Effector CD4-positive, alpha-beta T cell (primary cell): ENCODE results near the gene ASB12. TPM values are rescaled to one million over a fixed set of nuclear protein-coding genes. Genes with fewer than 3 reads are reported as not detected.
"Not testable (repeated sequence)": the region's sequence is repeated elsewhere in the genome, so short reads cannot be mapped to it uniquely, and the experiment has no call there.

Experiments used
- DNase-seq: peaks from one replicate; pipeline ENCODE4 v3.0.0-alpha.2; 2020
- total RNA-seq: gene quantifications from one replicate; lab custom pipeline; 2026; lab: John Stamatoyannopoulos, UW

Gene ASB12, protein sequence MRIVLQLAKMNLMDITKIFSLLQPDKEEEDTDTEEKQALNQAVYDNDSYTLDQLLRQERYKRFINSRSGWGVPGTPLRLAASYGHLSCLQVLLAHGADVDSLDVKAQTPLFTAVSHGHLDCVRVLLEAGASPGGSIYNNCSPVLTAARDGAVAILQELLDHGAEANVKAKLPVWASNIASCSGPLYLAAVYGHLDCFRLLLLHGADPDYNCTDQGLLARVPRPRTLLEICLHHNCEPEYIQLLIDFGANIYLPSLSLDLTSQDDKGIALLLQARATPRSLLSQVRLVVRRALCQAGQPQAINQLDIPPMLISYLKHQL
- not detected for total RNA-seq

- no peak for DNase-seq
Observed at GRCh38 chrX:64230123-64230970, at the start of gene ASB12. ASB12 (minus strand) TSS chrX:64230607; CDS start chrX:64225650, 4,957 bp downstream.

- no peak for DNase-seq
Observed at GRCh38 chrX:64265265-64265664, 34.9 kb upstream of the ASB12 start.

- DNase-seq: no peak
Observed at GRCh38 chrX:64229154-64229553, 1.3 kb downstream of the ASB12 start.

DNA sequence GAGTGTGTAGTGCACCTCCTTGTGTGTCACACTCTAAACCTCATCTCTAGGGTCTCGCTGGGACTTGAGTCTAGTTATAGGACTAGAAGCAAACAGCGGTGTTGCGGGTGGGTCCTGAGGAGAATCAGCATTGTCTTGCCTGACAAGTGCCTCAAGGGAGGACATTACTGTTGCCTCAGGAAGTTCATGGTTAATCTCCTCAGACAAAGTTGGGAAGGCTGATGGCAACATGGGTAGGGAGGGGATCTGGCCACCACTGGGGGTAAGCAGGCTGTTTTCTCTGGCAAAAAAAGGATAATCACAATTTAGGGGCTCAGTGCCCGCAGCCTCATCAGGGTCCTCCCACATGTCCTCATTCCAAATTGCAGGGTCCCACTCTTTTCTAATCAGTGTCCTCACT, 12.4 kb downstream of the ASB12 start:
- DNase-seq: no peak

- not testable (repeated sequence) for DNase-seq
Observed at GRCh38 chrX:64213989-64214388, 16.4 kb downstream of the ASB12 start.

DNA sequence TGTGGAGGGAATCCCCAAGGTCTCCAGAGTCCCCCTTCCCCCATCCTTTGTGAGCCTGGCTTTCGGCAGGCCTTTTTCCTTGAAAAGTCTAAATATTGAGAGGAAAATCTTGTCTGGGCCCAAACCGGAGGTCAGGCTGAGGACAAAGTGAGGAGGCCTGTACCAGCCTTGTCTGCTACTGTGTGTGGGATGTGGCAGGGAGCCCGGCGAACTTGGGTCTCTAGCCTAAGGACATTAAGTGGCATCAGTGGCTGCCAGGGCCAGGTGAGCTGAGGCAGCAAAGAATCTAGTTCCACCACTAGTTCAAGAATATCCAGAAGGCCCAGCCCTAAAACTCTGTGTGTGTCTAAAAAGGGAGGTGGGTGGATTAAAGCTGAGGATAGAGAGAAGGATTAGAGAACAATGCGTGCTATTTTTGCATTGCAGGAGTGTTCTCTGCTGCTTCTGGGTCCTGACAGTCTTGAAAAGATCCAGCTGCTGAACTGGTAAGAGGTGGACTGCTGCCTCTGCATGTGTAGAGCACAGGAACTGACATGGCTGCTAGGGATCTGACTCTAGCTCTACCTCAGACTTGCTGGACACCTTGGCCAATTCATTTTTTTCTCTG, 23.7 kb downstream of the ASB12 start:
- no peak for DNase-seq

DNA sequence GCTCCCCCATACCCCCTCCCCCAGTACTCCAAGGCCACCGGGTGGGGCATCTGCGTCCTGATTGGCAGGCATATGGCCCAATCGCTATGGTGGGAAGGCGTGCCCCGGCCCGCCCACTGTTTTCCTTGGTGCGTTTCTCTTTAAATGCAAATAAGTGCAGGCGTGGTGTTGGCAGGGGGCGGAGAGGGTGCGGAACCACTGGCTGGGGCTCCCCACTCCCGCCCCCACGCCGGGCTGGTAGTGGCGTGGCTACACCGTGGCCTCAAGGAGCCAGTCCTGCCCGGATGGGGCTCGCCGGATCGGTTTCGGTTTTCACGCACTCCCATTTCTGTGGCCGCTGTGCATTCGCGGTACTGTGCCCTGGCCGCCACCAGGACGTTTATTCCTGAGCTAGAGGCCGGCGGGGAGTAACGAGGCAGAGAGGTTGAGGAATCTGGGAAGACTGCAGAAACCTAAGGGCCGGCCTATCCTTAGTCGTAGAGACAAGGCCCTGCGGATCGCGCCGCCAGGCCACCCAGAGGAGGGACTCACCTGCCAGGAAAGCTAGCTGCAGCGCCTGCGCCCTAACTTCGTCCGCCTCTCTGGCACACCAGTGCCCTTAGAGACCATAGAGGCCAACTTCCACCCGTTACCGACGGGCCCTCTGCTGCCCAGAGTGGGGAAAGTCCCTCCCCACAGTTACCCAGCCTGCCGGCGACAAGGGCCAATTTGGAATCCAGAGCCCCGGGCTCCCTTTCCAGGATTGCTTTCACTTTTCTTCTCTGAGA, 24.5 kb downstream of the ASB12 start:
- peak; percentile 79 for DNase-seq

GRCh38 chrX:64205441-64205734, 25.0 kb downstream of the ASB12 start, which contains the start of gene AMER1:
AMER1 (minus strand) TSS chrX:64205708; CDS start chrX:64193286, 12,422 bp downstream.
- DNase-seq: no peak

DNA sequence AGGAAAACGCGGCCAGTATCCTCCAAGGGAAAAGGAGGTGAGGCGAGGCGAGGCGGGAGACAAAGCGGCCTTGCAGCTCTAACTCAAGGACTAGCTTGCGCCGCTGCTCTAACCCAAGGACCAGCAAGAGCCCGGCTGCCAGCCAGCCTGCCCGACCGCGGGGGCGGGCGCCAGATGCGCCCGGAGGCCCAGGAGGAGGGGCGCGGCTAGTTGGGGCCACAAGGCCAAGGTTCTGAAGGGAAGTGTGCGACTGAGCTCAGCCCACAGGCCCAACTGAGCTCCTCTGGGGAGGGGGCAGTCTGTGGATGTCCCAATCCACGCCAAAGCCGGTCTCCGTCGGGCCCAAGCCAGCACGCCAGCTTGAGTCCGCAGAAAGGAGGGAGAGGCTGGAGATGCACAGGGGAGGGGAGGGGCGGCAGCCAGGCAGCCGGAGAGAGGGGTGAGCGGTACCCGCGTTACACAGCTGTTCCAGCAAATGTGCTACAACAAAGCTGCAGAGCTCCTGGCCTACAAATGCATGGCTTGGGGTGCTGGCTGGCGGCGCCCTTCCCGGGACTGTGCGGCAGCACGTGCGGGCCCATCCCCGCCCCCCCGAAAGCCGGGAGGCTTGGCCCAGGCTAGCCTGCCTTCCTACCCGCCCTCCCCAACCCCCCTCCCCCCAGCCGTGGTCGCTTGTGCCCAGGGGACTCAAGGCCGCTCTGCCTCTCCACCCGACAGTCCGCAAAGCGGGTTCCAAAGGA, 25.5 kb downstream of the ASB12 start:
- peak; percentile 3 for DNase-seq

GRCh38 chrX:64204252-64204651, 26.2 kb downstream of the ASB12 start:
- DNase-seq: no peak

- DNase-seq: no peak
Observed at GRCh38 chrX:64202808-64203325, 27.5 kb downstream of the ASB12 start.

GRCh38 chrX:64198036-64198435, 32.4 kb downstream of the ASB12 start:
- DNase-seq: no peak

DNA sequence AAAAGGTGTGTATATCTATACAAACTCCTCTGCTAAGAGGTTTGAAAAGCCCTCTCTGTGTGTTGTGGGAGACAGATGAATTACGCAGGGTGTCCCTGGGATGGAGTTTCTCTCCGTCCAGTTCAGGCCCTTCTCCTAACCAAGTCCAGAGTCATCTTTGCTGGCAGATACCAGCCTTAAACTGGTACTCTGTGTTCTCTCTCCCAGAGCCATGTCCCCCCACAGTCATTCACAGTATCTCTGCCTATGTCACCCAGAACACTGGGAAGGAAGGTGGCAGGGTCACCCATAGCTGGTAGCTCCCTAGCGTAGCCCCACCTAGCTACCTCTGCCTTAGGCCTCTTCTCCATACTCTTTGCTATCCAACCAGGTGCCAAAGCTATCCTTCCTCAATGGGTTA, 33.8 kb downstream of the ASB12 start:
- no peak for DNase-seq

DNA sequence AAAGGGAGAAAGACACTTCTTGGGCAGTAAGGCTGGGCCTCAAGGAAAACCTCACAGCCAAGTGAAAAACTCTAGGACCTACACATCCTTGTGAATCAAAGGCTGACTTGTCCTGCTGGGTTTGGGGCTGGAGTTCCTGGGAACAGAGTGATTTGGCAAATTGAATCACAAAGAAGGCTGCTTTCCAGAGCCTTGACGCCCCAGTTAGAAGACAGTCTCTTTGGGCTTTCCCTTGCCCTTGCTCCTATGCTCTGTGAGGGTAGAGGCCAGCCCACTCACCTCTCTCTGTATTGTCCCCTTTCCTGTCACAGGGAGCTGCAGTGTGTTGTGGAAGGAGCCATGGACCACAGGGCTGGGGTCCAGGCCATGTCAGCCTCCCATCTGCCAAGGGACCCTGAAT, 34.5 kb downstream of the ASB12 start:
- no peak for DNase-seq

DNA sequence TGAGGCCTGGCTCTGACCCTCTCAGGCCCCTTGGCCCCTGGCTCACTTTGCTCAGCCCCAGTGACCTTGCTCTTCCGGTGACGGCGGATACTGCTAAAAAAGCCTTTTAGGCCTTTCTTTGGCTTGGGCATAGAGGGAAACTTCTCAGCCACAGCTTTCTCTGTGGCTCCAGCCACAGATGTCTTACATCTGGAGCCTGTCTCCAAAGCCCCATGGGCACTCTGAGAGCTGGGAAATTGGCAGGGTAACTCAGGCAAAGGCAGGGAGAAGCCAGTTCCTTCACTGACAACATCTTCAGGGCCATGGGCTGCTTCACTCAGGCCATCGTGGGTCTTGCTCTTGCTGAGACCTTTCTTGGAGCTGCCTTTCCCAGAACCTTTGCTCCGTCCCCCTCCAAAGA, 37.7 kb downstream of the ASB12 start:
- DNase-seq: no peak

- no peak for DNase-seq
Observed at GRCh38 chrX:64192040-64192439, 38.4 kb downstream of the ASB12 start.

GRCh38 chrX:64191281-64192010, 39.0 kb downstream of the ASB12 start:
- DNase-seq: no peak

GRCh38 chrX:64190136-64190740, 40.2 kb downstream of the ASB12 start:
- no peak for DNase-seq

DNA sequence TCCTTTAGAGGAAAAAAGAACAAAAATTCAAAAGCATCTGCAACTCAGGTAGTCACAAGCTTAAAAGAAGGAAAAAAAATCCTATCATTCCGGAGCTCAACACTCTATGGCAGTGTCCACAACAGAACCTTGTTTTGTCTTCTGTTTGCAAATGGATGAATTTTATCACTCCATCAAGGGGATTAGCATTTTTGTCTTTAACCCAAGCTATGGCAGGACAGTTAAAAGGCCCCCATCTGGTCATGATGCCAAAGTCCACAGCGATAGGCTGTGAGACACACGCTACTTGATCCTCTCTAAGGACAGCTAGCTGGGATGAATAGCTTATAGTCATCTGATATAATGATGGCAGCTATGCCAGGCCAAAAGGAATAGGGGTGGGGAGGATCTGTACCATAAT, 41.5 kb downstream of the ASB12 start:
- no peak for DNase-seq

GRCh38 chrX:64187762-64188150, 42.7 kb downstream of the ASB12 start:
- no peak for DNase-seq
